ENCODE measurements around the gene AGPS. TPM values are rescaled to one million over a fixed set of nuclear protein-coding genes. Genes with fewer than 3 reads are reported as not detected.

Gene AGPS
- total and polyA plus RNA-seq, 2 experiments from 2014 or later: 22.9 to 36.7 TPM

DNA sequence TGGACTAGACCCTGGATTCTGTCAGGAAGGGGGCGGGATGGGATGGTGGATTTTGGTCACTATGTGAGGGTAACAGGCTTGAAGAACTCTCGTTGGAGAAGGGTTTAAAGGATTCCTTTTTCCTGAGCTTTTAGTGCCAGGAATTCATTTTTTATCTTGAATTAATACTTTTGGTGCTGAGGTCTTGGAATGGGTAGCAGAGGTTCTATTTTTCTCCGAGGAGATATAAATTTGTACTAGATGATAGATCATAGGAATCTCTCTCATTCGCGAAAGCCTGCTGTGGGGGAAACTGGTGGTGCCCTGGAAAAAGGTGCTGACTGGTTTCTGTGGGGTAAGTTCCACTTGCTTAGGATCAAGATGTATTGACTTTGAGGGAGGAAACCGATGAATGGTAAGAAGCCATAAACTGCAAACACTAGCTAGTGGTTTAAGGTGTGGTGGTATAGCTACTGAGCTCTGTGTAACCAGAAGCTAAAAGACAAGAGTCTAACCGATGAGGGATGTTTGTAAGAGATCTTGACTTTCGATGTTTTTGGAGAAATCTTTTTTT is 706 bp downstream of the AGPS start:
- H3K4me2 ChIP-seq (ENCODE audit: unreplicated experiment): peak overlapping the region; percentile 91
- peak overlapping the region; percentile 96 for H2AFZ ChIP-seq
- peak overlapping the region; percentile 86 for H3K9ac ChIP-seq
- H3K4me1 ChIP-seq (ENCODE audit: insufficient read depth): peaks cover 36% of the 10 kb centered on the region
- WGBS, 2 experiments (ENCODE audit: low coverage in 1 of 2, low lambda C conversion rate in 2 of 2, missing lambda C conversion rate in 2 of 2): 25 to 27% methylated on average over 8 of the region's 8 CpGs
- H4K20me1 ChIP-seq (ENCODE audit: insufficient read depth): no peaks in the 10 kb centered on the region
- peak; percentile 38 for DNase-seq
- peak overlapping the region; percentile 54 for H3K27ac ChIP-seq
- H3K36me3 ChIP-seq (ENCODE audit: low read depth): no peaks in the 10 kb centered on the region
- peaks cover 41% of the 10 kb centered on the region for H3K79me2 ChIP-seq (ENCODE audit: insufficient read depth)
- no peak for TF ChIP-seq EZH2phosphoT487 (IDR thresholded peaks at IDR 0.05; ENCODE audit: insufficient read depth, low read depth)
- TF ChIP-seq EZH2 (IDR thresholded peaks at IDR 0.05; ENCODE audit: insufficient read depth, poor library complexity, severe bottlenecking): no peak
- H3K9me3 ChIP-seq (ENCODE audit: low read depth): no peaks in the 10 kb centered on the region
- peak overlapping the region; percentile 91 for H3K4me3 ChIP-seq
- in situ Hi-C loops (cut with MboI): no loop called here
- no peaks in the 10 kb centered on the region for H3K27me3 ChIP-seq (replicated peaks; ENCODE audit: insufficient read depth)
- peaks cover 29% of the 10 kb centered on the region for H3F3A ChIP-seq (ENCODE audit: insufficient read depth)
- no peaks in the 10 kb centered on the region for H3K9me2 ChIP-seq (ENCODE audit: insufficient read depth)

GRCh38 chr2:177393824-177394593 is 1.4 kb downstream of the AGPS start:
- H3K9me2 ChIP-seq (ENCODE audit: insufficient read depth): no peaks in the 10 kb centered on the region
- no peak overlapping the region for H2AFZ ChIP-seq
- peak overlapping the region; percentile 86 for H3K9ac ChIP-seq
- peak overlapping the region; percentile 91 for H3K4me2 ChIP-seq (ENCODE audit: unreplicated experiment)
- WGBS, 2 experiments (ENCODE audit: low coverage in 1 of 2, low lambda C conversion rate in 2 of 2, missing lambda C conversion rate in 2 of 2): 89 to 91% methylated on average over 8 of the region's 8 CpGs
- peak overlapping the region; percentile 91 for H3K4me3 ChIP-seq
- no peaks in the 10 kb centered on the region for H3K27me3 ChIP-seq (replicated peaks; ENCODE audit: insufficient read depth)
- no peaks in the 10 kb centered on the region for H3K9me3 ChIP-seq (ENCODE audit: low read depth)
- TF ChIP-seq EZH2phosphoT487 (IDR thresholded peaks at IDR 0.05; ENCODE audit: insufficient read depth, low read depth): no peak
- H3F3A ChIP-seq (ENCODE audit: insufficient read depth): peaks cover 37% of the 10 kb centered on the region
- H3K79me2 ChIP-seq (ENCODE audit: insufficient read depth): peaks cover 48% of the 10 kb centered on the region
- H3K4me1 ChIP-seq (ENCODE audit: insufficient read depth): peaks cover 43% of the 10 kb centered on the region
- no peaks in the 10 kb centered on the region for H3K36me3 ChIP-seq (ENCODE audit: low read depth)
- in situ Hi-C loops (cut with MboI): no loop called here
- DNase-seq: no peak
- no peak overlapping the region for H3K27ac ChIP-seq
- no peaks in the 10 kb centered on the region for H4K20me1 ChIP-seq (ENCODE audit: insufficient read depth)

- Histone ChIP-seq H3K4me1 (ENCODE audit: insufficient read depth) (peaks cover 43% of the 10 kb centered on the region), H3K27ac (no peak overlapping the region), H3K4me2 (ENCODE audit: unreplicated experiment) (no peak overlapping the region), H2AFZ (no peak overlapping the region), H3F3A (ENCODE audit: insufficient read depth) (peaks cover 37% of the 10 kb centered on the region), H3K79me2 (ENCODE audit: insufficient read depth) (peaks cover 54% of the 10 kb centered on the region), H3K9ac (no peak overlapping the region), H3K36me3 (ENCODE audit: low read depth) (no peaks in the 10 kb centered on the region), H4K20me1 (ENCODE audit: insufficient read depth) (no peaks in the 10 kb centered on the region), H3K4me3 (no peak overlapping the region), H3K9me2 (ENCODE audit: insufficient read depth) (no peaks in the 10 kb centered on the region), H3K27me3 (replicated peaks; ENCODE audit: insufficient read depth) (no peaks in the 10 kb centered on the region), H3K9me3 (ENCODE audit: low read depth) (no peaks in the 10 kb centered on the region)
- TF ChIP-seq EZH2phosphoT487 (IDR thresholded peaks at IDR 0.05; ENCODE audit: insufficient read depth, low read depth): no peak
- no peak for TF ChIP-seq EZH2 (IDR thresholded peaks at IDR 0.05; ENCODE audit: insufficient read depth, poor library complexity, severe bottlenecking)
- 85 to 92% methylated on average over 3 of the region's 3 CpGs for WGBS, 2 experiments (ENCODE audit: low coverage in 1 of 2, low lambda C conversion rate in 2 of 2, missing lambda C conversion rate in 2 of 2)
- in situ Hi-C loops (cut with MboI): no loop called here
- no peak for DNase-seq
Observed at GRCh38 chr2:177394594-177394973, 2.0 kb downstream of the AGPS start.

- Histone ChIP-seq H3K9me3 (ENCODE audit: low read depth) (no peaks in the 10 kb centered on the region), H3K4me1 (ENCODE audit: insufficient read depth) (peaks cover 48% of the 10 kb centered on the region), H3K9ac (no peak overlapping the region), H3K4me3 (no peak overlapping the region), H3K27me3 (replicated peaks; ENCODE audit: insufficient read depth) (no peaks in the 10 kb centered on the region), H3K27ac (no peak overlapping the region), H4K20me1 (ENCODE audit: insufficient read depth) (no peaks in the 10 kb centered on the region), H3K4me2 (ENCODE audit: unreplicated experiment) (no peak overlapping the region), H3F3A (ENCODE audit: insufficient read depth) (peaks cover 37% of the 10 kb centered on the region), H3K9me2 (ENCODE audit: insufficient read depth) (no peaks in the 10 kb centered on the region), H2AFZ (no peak overlapping the region), H3K79me2 (ENCODE audit: insufficient read depth) (peaks cover 63% of the 10 kb centered on the region), H3K36me3 (ENCODE audit: low read depth) (no peaks in the 10 kb centered on the region)
- DNase-seq: no peak
- WGBS, 2 experiments (ENCODE audit: low coverage in 1 of 2, low lambda C conversion rate in 2 of 2, missing lambda C conversion rate in 2 of 2): 89 to 94% methylated on average over 3 of the region's 3 CpGs
- in situ Hi-C loops (cut with MboI): no loop called here
- TF ChIP-seq EZH2phosphoT487 (IDR thresholded peaks at IDR 0.05; ENCODE audit: insufficient read depth, low read depth) (no peak), EZH2 (IDR thresholded peaks at IDR 0.05; ENCODE audit: insufficient read depth, poor library complexity, severe bottlenecking) (no peak)
Observed at GRCh38 chr2:177395351-177396065, 2.9 kb downstream of the AGPS start.

Data from GM23248 (cell line).